MM.1S (cell line): ENCODE results near the gene LARGE2.

Experiments used
- DNase-seq: peaks from one replicate; pipeline ENCODE4 v3.0.0-alpha.2; 2015
- H2AFZ ChIP-seq: fragments of 300-600 bp; sonication (generic); 2 replicates; pipeline ENCODE4 v1.6.0; 2016; ENCODE audit warnings: antibody characterized with exemption, low read length
- H3F3A ChIP-seq: fragments of 300-600 bp; sonication (generic); 2 replicates; pipeline ENCODE4 v1.6.1; 2016; ENCODE audit warnings: mild to moderate bottlenecking, antibody characterized with exemption, low read length, moderate library complexity, mixed read lengths; ENCODE audit not compliant: insufficient read depth
- H3K27ac ChIP-seq: fragments of 300-600 bp; sonication (generic); 2 replicates; pipeline ENCODE4 v1.5.1; 2016; ENCODE audit warnings: mild to moderate bottlenecking, low read length
- H3K27me3 ChIP-seq: fragments of 300-600 bp; sonication (generic); replicated peaks from 2 replicates; pipeline ENCODE4 v1.6.0; 2016; ENCODE audit warnings: low read length; ENCODE audit not compliant: insufficient read depth
- H3K36me3 ChIP-seq: fragments of 300-600 bp; sonication (generic); replicated peaks from 2 replicates; pipeline ENCODE4 v1.6.1; 2016; ENCODE audit warnings: mild to moderate bottlenecking, low read length, mixed read lengths; ENCODE audit not compliant: insufficient read depth
- H3K4me1 ChIP-seq: fragments of 300-600 bp; sonication (generic); 2 replicates; pipeline ENCODE4 v1.6.1; 2016; ENCODE audit warnings: low read length, mixed read lengths
- H3K4me2 ChIP-seq: fragments of 300-600 bp; sonication (generic); 2 replicates; pipeline ENCODE4 v1.6.0; 2016; ENCODE audit warnings: low read depth, low read length
- H3K4me3 ChIP-seq: fragments of 300-600 bp; sonication (generic); 2 replicates; pipeline ENCODE4 v1.5.1; 2016; ENCODE audit warnings: low read length, mixed read lengths
- H3K79me2 ChIP-seq: fragments of 300-600 bp; sonication (generic); 2 replicates; pipeline ENCODE4 v1.6.1; 2016; ENCODE audit warnings: mixed run types, low read length, mixed read lengths
- H3K9ac ChIP-seq: fragments of 300-600 bp; sonication (generic); 2 replicates; pipeline ENCODE4 v1.6.1; 2016; ENCODE audit warnings: low read length, mixed read lengths
- H3K9me2 ChIP-seq: fragments of 300-600 bp; sonication (generic); replicated peaks from 2 replicates; pipeline ENCODE4 v1.6.1; 2016; ENCODE audit warnings: mild to moderate bottlenecking, low read length, mixed read lengths; ENCODE audit not compliant: insufficient read depth
- H3K9me3 ChIP-seq: fragments of 300-600 bp; sonication (generic); replicated peaks from 2 replicates; pipeline ENCODE4 v1.6.1; 2016; ENCODE audit warnings: mild to moderate bottlenecking, low read length, mixed read lengths; ENCODE audit not compliant: insufficient read depth
- H4K20me1 ChIP-seq: fragments of 300-600 bp; sonication (generic); 2 replicates; pipeline ENCODE4 v1.6.1; 2016; ENCODE audit warnings: mild to moderate bottlenecking, low read length, moderate library complexity, mixed read lengths; ENCODE audit not compliant: insufficient read depth
- CTCF ChIP-seq: fragments of 300-600 bp; sonication (generic); IDR thresholded peaks from 2 replicates; pipeline ENCODE4 v1.5.1; 2016; ENCODE audit warnings: antibody characterized with exemption, low read length, mixed read lengths
- EZH2 ChIP-seq: fragments of 300-600 bp; sonication (generic); optimal IDR thresholded peaks from 2 replicates; pipeline ENCODE3; 2017; ENCODE audit warnings: low read depth, mild to moderate bottlenecking, antibody characterized with exemption, low read length, mixed read lengths
- EZH2phosphoT487 ChIP-seq: fragments of 300-600 bp; sonication (generic); IDR thresholded peaks from 2 replicates; pipeline ENCODE4 v1.6.1; 2018; ENCODE audit warnings: antibody characterized with exemption, low read length

LARGE2 gene

GRCh38 chr11:45947885-45948284 lies 25.4 kb downstream of the LARGE2 start:
- Histone ChIP-seq H3K27ac (no peak overlapping the region), H3K9me2 (no peaks in the 10 kb centered on the region), H4K20me1 (0 out of 2 replicates have a peak, but pooled peaks cover 3% of the 10 kb centered on the region), H3K4me1 (no peaks in the 10 kb centered on the region), H3K4me3 (no peak overlapping the region), H3K27me3 (no peaks in the 10 kb centered on the region), H3K4me2 (no peak overlapping the region), H3K79me2 (no peaks in the 10 kb centered on the region), H3K9me3 (no peaks in the 10 kb centered on the region), H2AFZ (no peak overlapping the region), H3K9ac (no peak overlapping the region), H3F3A (no peaks in the 10 kb centered on the region), H3K36me3 (no peaks in the 10 kb centered on the region; the same call in 1 of the 2 replicates)
- no peak for DNase-seq
- TF ChIP-seq EZH2: no peak
- no peak for TF ChIP-seq EZH2phosphoT487
- TF ChIP-seq CTCF: no peak

GRCh38 chr11:45948356-45948755 lies 25.9 kb downstream of the LARGE2 start:
- Histone ChIP-seq H3K27ac (no peak overlapping the region), H2AFZ (no peak overlapping the region), H3F3A (no peaks in the 10 kb centered on the region), H3K9me3 (no peaks in the 10 kb centered on the region), H3K27me3 (no peaks in the 10 kb centered on the region), H3K9ac (no peak overlapping the region), H3K4me3 (no peak overlapping the region), H3K79me2 (no peaks in the 10 kb centered on the region), H4K20me1 (0 out of 2 replicates have a peak, but pooled peaks cover 3% of the 10 kb centered on the region), H3K36me3 (no peaks in the 10 kb centered on the region; the same call in 1 of the 2 replicates), H3K4me1 (no peaks in the 10 kb centered on the region), H3K4me2 (no peak overlapping the region), H3K9me2 (no peaks in the 10 kb centered on the region)
- no peak for DNase-seq
- TF ChIP-seq EZH2 (no peak), EZH2phosphoT487 (no peak), CTCF (no peak)

GRCh38 chr11:45949992-45950407 lies 27.5 kb downstream of the LARGE2 start:
- Histone ChIP-seq H3K36me3 (no peaks in the 10 kb centered on the region; the same call in 1 of the 2 replicates), H3K4me3 (no peak overlapping the region), H3K79me2 (no peaks in the 10 kb centered on the region), H3K27me3 (no peaks in the 10 kb centered on the region), H3F3A (no peaks in the 10 kb centered on the region), H3K9ac (no peak overlapping the region), H2AFZ (no peak overlapping the region), H3K9me2 (no peaks in the 10 kb centered on the region), H3K9me3 (no peaks in the 10 kb centered on the region), H3K4me2 (no peak overlapping the region), H3K27ac (no peak overlapping the region), H4K20me1 (no peaks in the 10 kb centered on the region), H3K4me1 (no peaks in the 10 kb centered on the region)
- DNase-seq: no peak
- TF ChIP-seq CTCF (no peak), EZH2phosphoT487 (no peak), EZH2 (no peak)
